Measurements from ENCODE around the gene FREM2. TPM values are rescaled to one million over a fixed set of nuclear protein-coding genes. Genes with fewer than 3 reads are reported as not detected.

The FREM2 gene
- total and polyA plus RNA-seq, 2 of the 4 experiments (the other 2 are of a cell fraction): not detected

DNA sequence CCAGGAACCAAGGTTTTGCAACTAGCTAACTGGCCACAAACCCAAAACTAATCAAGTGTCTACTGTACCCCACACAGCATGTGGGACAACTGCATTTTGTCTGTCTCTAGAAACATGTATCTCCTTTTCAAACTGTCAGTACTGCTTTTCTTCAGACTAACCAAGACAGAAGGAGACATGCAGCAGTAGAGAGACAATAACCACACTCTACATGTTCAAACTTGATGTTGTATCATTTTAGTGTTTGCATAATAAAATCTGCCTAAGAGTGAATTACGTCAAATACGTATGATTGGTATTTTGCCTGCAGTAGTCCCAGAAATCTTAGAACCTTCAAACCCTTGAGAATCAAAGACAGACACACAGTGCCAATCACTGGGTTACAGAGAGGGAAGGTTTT lies 22.0 kb upstream of the FREM2 start:
- no peak overlapping the region for H2BK20ac ChIP-seq (ENCODE audit: low read depth, low read length)
- no peak overlapping the region for H2BK120ac ChIP-seq (ENCODE audit: low read depth, low read length)
- no peak overlapping the region for H3K4me3 ChIP-seq (ENCODE audit: insufficient read depth, low read depth, low read length)
- WGBS, 2 experiments (ENCODE audit: extremely low coverage in 2 of 2, insufficient read length in 1 of 2): no CpG with 5 or more reads among the region's 2 CpGs
- DNase-seq: no peak
- H3K18ac ChIP-seq (ENCODE audit: low read depth, low read length): no peak overlapping the region
- ATAC-seq (ENCODE audit: low read depth): no peak
- H4K5ac ChIP-seq (ENCODE audit: low read depth, low read length): no peak overlapping the region
- no peak overlapping the region for H2AFZ ChIP-seq (replicated peaks; ENCODE audit: low read length, poor library complexity)
- BruUV-seq (replicated peaks): no TSS peak
- no peak overlapping the region for H2BK15ac ChIP-seq (ENCODE audit: low read depth, low read length)
- no peak overlapping the region for H4K8ac ChIP-seq (ENCODE audit: low read depth in 2 of 2, low read length in 2 of 2)
- H3K23ac ChIP-seq (ENCODE audit: low read depth, low read length): no peak overlapping the region
- H3K27ac ChIP-seq (ENCODE audit: insufficient read depth, low read length): no peak overlapping the region
- ChIA-PET CTCF (no interaction called here), POLR2A (ENCODE audit: unreplicated experiment) (no interaction called here)
- H3K36me3 ChIP-seq (ENCODE audit: control insufficient read depth, insufficient read depth, low read length): no peaks in the 10 kb centered on the region
- no peak overlapping the region for H3K14ac ChIP-seq (replicated peaks; ENCODE audit: low read depth, low read length)
- no peak overlapping the region for H3K4ac ChIP-seq (ENCODE audit: low read depth, low read length)
- intact Hi-C loops (cut with micrococcal nuclease) (no loop called here), dilution Hi-C loops (cut with HindIII; ENCODE audit: low sequenced_read_pairs, unreplicated experiment) (no loop called here), in situ Hi-C loops (cut with MboI; ENCODE audit: low sequenced_read_pairs) (no loop called here)
- no peaks in the 10 kb centered on the region for H3K79me1 ChIP-seq (ENCODE audit: low read depth in 1 of 2, low read length in 2 of 2)
- H3K9me1 ChIP-seq (ENCODE audit: insufficient read depth, low read length): no peaks in the 10 kb centered on the region
- H4K20me1 ChIP-seq (ENCODE audit: insufficient read depth, low read length): no peaks in the 10 kb centered on the region
- H3K4me2 ChIP-seq (ENCODE audit: low read depth, low read length): no peak overlapping the region
- no peak overlapping the region for H2AK5ac ChIP-seq (ENCODE audit: low read depth, low read length)
- H4K91ac ChIP-seq (ENCODE audit: insufficient read depth, low read depth, low read length): no peak overlapping the region
- TF ChIP-seq BHLHE40 (IDR thresholded peaks at IDR 0.05; ENCODE audit: low read depth, low read length): no peak
- TF ChIP-seq FOS (IDR thresholded peaks at IDR 0.05; ENCODE audit: low read depth, low read length): no peak
- TF ChIP-seq MAFK (IDR thresholded peaks at IDR 0.05; ENCODE audit: low read depth, low read length): no peak
- TF ChIP-seq, protein P1, sequence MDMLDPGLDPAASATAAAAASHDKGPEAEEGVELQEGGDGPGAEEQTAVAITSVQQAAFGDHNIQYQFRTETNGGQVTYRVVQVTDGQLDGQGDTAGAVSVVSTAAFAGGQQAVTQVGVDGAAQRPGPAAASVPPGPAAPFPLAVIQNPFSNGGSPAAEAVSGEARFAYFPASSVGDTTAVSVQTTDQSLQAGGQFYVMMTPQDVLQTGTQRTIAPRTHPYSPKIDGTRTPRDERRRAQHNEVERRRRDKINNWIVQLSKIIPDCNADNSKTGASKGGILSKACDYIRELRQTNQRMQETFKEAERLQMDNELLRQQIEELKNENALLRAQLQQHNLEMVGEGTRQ (IDR thresholded peaks at IDR 0.05; ENCODE audit: low read depth, low read length): no peak
- TF ChIP-seq, protein P2, sequence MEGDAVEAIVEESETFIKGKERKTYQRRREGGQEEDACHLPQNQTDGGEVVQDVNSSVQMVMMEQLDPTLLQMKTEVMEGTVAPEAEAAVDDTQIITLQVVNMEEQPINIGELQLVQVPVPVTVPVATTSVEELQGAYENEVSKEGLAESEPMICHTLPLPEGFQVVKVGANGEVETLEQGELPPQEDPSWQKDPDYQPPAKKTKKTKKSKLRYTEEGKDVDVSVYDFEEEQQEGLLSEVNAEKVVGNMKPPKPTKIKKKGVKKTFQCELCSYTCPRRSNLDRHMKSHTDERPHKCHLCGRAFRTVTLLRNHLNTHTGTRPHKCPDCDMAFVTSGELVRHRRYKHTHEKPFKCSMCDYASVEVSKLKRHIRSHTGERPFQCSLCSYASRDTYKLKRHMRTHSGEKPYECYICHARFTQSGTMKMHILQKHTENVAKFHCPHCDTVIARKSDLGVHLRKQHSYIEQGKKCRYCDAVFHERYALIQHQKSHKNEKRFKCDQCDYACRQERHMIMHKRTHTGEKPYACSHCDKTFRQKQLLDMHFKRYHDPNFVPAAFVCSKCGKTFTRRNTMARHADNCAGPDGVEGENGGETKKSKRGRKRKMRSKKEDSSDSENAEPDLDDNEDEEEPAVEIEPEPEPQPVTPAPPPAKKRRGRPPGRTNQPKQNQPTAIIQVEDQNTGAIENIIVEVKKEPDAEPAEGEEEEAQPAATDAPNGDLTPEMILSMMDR (conservative IDR thresholded peaks at IDR 0.05; ENCODE audit: low read depth, low read length): no peak
- TF ChIP-seq SMC3 (IDR thresholded peaks at IDR 0.05; ENCODE audit: low read depth, low read length): no peak
- no peak for TF ChIP-seq CHD1 (IDR thresholded peaks at IDR 0.05; ENCODE audit: low read depth, low read length)
- TF ChIP-seq MXI1 (IDR thresholded peaks at IDR 0.05; ENCODE audit: borderline replicate concordance, low read depth, low read length): no peak
- TF ChIP-seq CEBPB (IDR thresholded peaks at IDR 0.05; ENCODE audit: low read depth, low read length): no peak
- no peak for TF ChIP-seq RCOR1 (IDR thresholded peaks at IDR 0.05; ENCODE audit: insufficient replicate concordance, low read length)
- TF ChIP-seq, protein P3, sequence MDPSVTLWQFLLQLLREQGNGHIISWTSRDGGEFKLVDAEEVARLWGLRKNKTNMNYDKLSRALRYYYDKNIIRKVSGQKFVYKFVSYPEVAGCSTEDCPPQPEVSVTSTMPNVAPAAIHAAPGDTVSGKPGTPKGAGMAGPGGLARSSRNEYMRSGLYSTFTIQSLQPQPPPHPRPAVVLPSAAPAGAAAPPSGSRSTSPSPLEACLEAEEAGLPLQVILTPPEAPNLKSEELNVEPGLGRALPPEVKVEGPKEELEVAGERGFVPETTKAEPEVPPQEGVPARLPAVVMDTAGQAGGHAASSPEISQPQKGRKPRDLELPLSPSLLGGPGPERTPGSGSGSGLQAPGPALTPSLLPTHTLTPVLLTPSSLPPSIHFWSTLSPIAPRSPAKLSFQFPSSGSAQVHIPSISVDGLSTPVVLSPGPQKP (IDR thresholded peaks at IDR 0.05; ENCODE audit: borderline replicate concordance, low read depth, low read length): no peak
- TF ChIP-seq POLR2A (IDR thresholded peaks at IDR 0.05; ENCODE audit: low read depth, low read length): no peak
- TF ChIP-seq RAD21 (IDR thresholded peaks at IDR 0.05; ENCODE audit: low read length): no peak
- TF ChIP-seq RFX5 (IDR thresholded peaks at IDR 0.05; ENCODE audit: low read depth, low read length): no peak
- no peaks in the 10 kb centered on the region for H3K9me3 ChIP-seq (ENCODE audit: control insufficient read depth, insufficient read depth, low read length)
- H2BK5ac ChIP-seq (ENCODE audit: low read depth, low read length, poor library complexity, severe bottlenecking): no peak overlapping the region
- H3K9ac ChIP-seq (ENCODE audit: low read depth, low read length): no peak overlapping the region
- H2AK9ac ChIP-seq (replicated peaks; ENCODE audit: low read depth, low read length, poor library complexity): no peak overlapping the region
- H3K27me3 ChIP-seq (ENCODE audit: control insufficient read depth, insufficient read depth, low read length): no peaks in the 10 kb centered on the region
- H3K56ac ChIP-seq (ENCODE audit: extremely low read depth, insufficient read depth, low read length): no peak overlapping the region
- H3K4me1 ChIP-seq (ENCODE audit: control insufficient read depth, insufficient read depth, low read length): no peaks in the 10 kb centered on the region

Measured in IMR-90 (cell line).